Neural cell (in vitro differentiated cells): ENCODE results near the gene NPAS3. TPM values are rescaled to one million over a fixed set of nuclear protein-coding genes. Genes with fewer than 3 reads are reported as not detected.

Experiments used
- H2AFZ ChIP-seq: fragments of 200-600, 300-800 bp; sonication (generic), shearing (Covaris generic); 2 replicates; pipeline ENCODE4 v1.6.0; 2014; ENCODE audit warnings: low read depth, mild to moderate bottlenecking, antibody characterized with exemption, low read length, moderate library complexity
- H3F3A ChIP-seq: fragments of 200-600 bp; shearing (Covaris generic); 2 replicates; pipeline ENCODE4 v1.6.1; 2016; ENCODE audit warnings: mild to moderate bottlenecking, moderate library complexity, mixed read lengths, antibody characterized with exemption, low read length; ENCODE audit not compliant: insufficient read depth, poor library complexity, severe bottlenecking
- H3K27ac ChIP-seq: fragments of 200-600, 300-800 bp; sonication (generic), shearing (Covaris generic); 2 replicates; pipeline ENCODE4 v1.5.1; 2014; ENCODE audit warnings: mild to moderate bottlenecking, low read length, moderate library complexity
- H3K27me3 ChIP-seq: fragments of 300-800, 200-600 bp; sonication (generic), shearing (Covaris generic); 2 replicates; pipeline ENCODE4 v1.6.0; 2014; ENCODE audit warnings: mild to moderate bottlenecking, low read depth, low read length, moderate library complexity; ENCODE audit not compliant: insufficient read depth
- H3K36me3 ChIP-seq: fragments of 300-800, 200-600 bp; sonication (generic), shearing (Covaris generic); 2 replicates; pipeline ENCODE4 v1.5.1; 2014; ENCODE audit warnings: mild to moderate bottlenecking, antibody characterized with exemption, low read length, moderate library complexity; ENCODE audit not compliant: insufficient read depth
- H3K4me2 ChIP-seq: fragments of 300-800, 200-600 bp; sonication (generic), shearing (Covaris generic); 2 replicates; pipeline ENCODE4 v1.6.0; 2014; ENCODE audit warnings: mild to moderate bottlenecking, low read length
- H3K4me3 ChIP-seq: fragments of 300-800, 200-600 bp; sonication (generic), shearing (Covaris generic); 2 replicates; pipeline ENCODE4 v1.5.1; 2014; ENCODE audit warnings: mild to moderate bottlenecking, low read length, moderate library complexity
- H3K79me2 ChIP-seq: fragments of 200-600 bp; shearing (Covaris generic); replicated peaks from 2 replicates; pipeline ENCODE4 v1.6.0; 2014; ENCODE audit warnings: mild to moderate bottlenecking, low read length, moderate library complexity; ENCODE audit not compliant: insufficient read depth
- H3K9ac ChIP-seq: fragments of 300-800, 200-600 bp; sonication (generic), shearing (Covaris generic); 2 replicates; pipeline ENCODE4 v1.6.1; 2016; ENCODE audit warnings: mild to moderate bottlenecking, low read length, mixed read lengths
- H3K9me2 ChIP-seq: fragments of 200-600 bp; shearing (Covaris generic); 2 replicates; pipeline ENCODE4 v1.6.1; 2016; ENCODE audit warnings: mild to moderate bottlenecking, low read length, mixed read lengths; ENCODE audit not compliant: insufficient read depth
- H3K9me3 ChIP-seq: fragments of 200-600, 300-800 bp; sonication (generic), shearing (Covaris generic); 2 replicates; pipeline ENCODE4 v1.6.1; 2016; ENCODE audit warnings: mild to moderate bottlenecking, mixed run types, low read length, moderate library complexity, mixed read lengths
- H4K20me1 ChIP-seq: fragments of 200-600 bp; shearing (Covaris generic); 2 replicates; pipeline ENCODE4 v1.6.1; 2016; ENCODE audit warnings: mild to moderate bottlenecking, mixed run types; ENCODE audit not compliant: insufficient read depth
- EP300 ChIP-seq: fragments of 450-650 bp; conservative IDR thresholded peaks from 2 replicates; pipeline ENCODE4 v1.6.1; 2014; ENCODE audit warnings: antibody characterized with exemption, mild to moderate bottlenecking, moderate library complexity; ENCODE audit not compliant: poor library complexity, severe bottlenecking
- EZH2 ChIP-seq: fragments of 200-600, 300-800 bp; shearing (Covaris generic), sonication (generic); IDR thresholded peaks from 2 replicates; pipeline ENCODE4 v1.6.1; 2014; ENCODE audit warnings: antibody characterized with exemption, low read length, borderline replicate concordance, mild to moderate bottlenecking; ENCODE audit not compliant: insufficient read depth, poor library complexity, severe bottlenecking
- MXI1 ChIP-seq: fragments of 450-650 bp; conservative IDR thresholded peaks from 2 replicates; pipeline ENCODE4 v1.6.1; 2014; ENCODE audit warnings: antibody characterized with exemption, mild to moderate bottlenecking; ENCODE audit not compliant: poor library complexity, severe bottlenecking
- POLR2AphosphoS5 ChIP-seq: IDR thresholded peaks from 2 replicates; pipeline ENCODE4 v1.6.1; 2012
- RAD21 ChIP-seq: fragments of 450-650 bp; conservative IDR thresholded peaks from 2 replicates; pipeline ENCODE4 v1.6.1; 2014; ENCODE audit warnings: antibody characterized with exemption, mild to moderate bottlenecking, moderate library complexity
- SMC3 ChIP-seq: fragments of 450-650 bp; conservative IDR thresholded peaks from 2 replicates; pipeline ENCODE4 v1.6.1; 2014; ENCODE audit warnings: antibody characterized with exemption, mild to moderate bottlenecking, moderate library complexity; ENCODE audit not compliant: poor library complexity
- TAF1 ChIP-seq: IDR thresholded peaks from 2 replicates; pipeline ENCODE4 v1.6.1; 2012; ENCODE audit warnings: low read depth
- polyA plus RNA-seq: library from polyadenylated mRNA; depleted of rRNA; stranded (reverse); fragments of >200 nt; gene quantifications from 2 replicates; pipeline ENCODE4 v1.2.3, GENCODE V29; 2014
- TF ChIP-seq, protein P1 (sequence below): fragments of 450-650 bp; IDR thresholded peaks from 2 replicates; pipeline ENCODE4 v1.5.1; 2014; ENCODE audit warnings: antibody characterized with exemption, mild to moderate bottlenecking, moderate library complexity; ENCODE audit not compliant: poor library complexity, severe bottlenecking
- TF ChIP-seq, protein P2 (sequence below): IDR thresholded peaks from 2 replicates; pipeline ENCODE4 v1.6.1; 2012; ENCODE audit warnings: borderline replicate concordance

Gene NPAS3
- polyA plus RNA-seq, 1 donor from 2014 or later, result 1.3 TPM

DNA sequence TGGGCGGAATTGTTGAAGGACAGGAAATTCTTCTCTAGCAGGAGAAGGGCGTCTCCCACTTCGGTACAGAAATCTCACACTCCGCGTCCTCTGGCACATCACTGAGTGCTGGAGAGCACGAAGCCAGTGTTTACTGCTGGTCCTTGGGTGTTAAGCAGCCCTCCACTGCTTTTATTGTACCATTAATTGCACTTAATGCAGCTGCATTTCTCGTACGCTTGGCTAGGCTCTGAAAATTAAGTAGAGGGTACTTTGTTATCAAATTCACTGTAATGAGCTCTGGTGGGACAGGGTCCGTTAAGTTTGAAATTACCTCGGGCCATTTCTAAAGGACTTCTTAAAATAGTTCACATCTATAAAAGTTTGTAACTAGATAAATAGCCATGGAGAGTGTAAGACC is 411.2 kb downstream of the NPAS3 start:
- Histone ChIP-seq H3K4me2 (no peak overlapping the region), H3K36me3 (no peaks in the 10 kb centered on the region), H4K20me1 (no peaks in the 10 kb centered on the region), H3K9me3 (no peaks in the 10 kb centered on the region), H3K9me2 (no peaks in the 10 kb centered on the region), H2AFZ (no peak overlapping the region), H3K9ac (no peak overlapping the region), H3K79me2 (no peaks in the 10 kb centered on the region), H3F3A (no peaks in the 10 kb centered on the region), H3K4me3 (no peak overlapping the region), H3K27ac (no peak overlapping the region), H3K27me3 (no peaks in the 10 kb centered on the region)
- TF ChIP-seq MXI1 (no peak), EP300 (no peak), SMC3 (no peak), RAD21 (no peak), TAF1 (no peak), EZH2 (no peak), POLR2AphosphoS5 (no peak)
- TF ChIP-seq, protein P1, sequence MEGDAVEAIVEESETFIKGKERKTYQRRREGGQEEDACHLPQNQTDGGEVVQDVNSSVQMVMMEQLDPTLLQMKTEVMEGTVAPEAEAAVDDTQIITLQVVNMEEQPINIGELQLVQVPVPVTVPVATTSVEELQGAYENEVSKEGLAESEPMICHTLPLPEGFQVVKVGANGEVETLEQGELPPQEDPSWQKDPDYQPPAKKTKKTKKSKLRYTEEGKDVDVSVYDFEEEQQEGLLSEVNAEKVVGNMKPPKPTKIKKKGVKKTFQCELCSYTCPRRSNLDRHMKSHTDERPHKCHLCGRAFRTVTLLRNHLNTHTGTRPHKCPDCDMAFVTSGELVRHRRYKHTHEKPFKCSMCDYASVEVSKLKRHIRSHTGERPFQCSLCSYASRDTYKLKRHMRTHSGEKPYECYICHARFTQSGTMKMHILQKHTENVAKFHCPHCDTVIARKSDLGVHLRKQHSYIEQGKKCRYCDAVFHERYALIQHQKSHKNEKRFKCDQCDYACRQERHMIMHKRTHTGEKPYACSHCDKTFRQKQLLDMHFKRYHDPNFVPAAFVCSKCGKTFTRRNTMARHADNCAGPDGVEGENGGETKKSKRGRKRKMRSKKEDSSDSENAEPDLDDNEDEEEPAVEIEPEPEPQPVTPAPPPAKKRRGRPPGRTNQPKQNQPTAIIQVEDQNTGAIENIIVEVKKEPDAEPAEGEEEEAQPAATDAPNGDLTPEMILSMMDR, result no peak
- TF ChIP-seq, protein P2, sequence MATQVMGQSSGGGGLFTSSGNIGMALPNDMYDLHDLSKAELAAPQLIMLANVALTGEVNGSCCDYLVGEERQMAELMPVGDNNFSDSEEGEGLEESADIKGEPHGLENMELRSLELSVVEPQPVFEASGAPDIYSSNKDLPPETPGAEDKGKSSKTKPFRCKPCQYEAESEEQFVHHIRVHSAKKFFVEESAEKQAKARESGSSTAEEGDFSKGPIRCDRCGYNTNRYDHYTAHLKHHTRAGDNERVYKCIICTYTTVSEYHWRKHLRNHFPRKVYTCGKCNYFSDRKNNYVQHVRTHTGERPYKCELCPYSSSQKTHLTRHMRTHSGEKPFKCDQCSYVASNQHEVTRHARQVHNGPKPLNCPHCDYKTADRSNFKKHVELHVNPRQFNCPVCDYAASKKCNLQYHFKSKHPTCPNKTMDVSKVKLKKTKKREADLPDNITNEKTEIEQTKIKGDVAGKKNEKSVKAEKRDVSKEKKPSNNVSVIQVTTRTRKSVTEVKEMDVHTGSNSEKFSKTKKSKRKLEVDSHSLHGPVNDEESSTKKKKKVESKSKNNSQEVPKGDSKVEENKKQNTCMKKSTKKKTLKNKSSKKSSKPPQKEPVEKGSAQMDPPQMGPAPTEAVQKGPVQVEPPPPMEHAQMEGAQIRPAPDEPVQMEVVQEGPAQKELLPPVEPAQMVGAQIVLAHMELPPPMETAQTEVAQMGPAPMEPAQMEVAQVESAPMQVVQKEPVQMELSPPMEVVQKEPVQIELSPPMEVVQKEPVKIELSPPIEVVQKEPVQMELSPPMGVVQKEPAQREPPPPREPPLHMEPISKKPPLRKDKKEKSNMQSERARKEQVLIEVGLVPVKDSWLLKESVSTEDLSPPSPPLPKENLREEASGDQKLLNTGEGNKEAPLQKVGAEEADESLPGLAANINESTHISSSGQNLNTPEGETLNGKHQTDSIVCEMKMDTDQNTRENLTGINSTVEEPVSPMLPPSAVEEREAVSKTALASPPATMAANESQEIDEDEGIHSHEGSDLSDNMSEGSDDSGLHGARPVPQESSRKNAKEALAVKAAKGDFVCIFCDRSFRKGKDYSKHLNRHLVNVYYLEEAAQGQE, result no peak

DNA sequence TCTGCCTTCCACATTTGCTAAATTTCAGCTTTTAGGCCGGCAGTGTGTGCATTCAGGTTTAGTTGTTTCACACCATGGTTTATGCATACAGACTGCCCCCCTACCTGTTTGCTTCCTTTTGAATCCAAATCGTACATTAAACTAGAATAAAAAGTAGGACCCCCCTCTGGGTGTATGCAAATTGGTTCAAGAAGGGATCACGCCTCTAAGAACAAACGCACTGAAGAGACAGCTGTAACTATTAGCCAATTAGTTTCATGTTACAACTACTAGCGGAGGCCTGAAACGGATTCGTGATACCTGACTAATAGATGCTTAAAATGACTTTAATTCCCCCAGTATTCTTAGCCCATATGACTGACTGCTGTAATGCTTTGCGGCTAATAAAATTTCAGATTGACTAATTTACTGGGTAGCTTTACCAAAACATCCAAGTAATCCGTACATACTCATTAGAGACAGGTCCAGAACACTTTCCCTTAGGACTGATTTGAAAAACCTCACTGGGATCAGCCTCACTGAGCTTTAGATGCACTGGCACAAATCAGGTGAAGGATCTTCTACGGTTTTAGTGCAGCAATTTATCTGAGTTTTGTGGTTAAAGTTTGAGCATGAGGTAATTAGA is 411.8 kb downstream of the NPAS3 start:
- no peaks in the 10 kb centered on the region for H4K20me1 ChIP-seq
- H3K4me2 ChIP-seq, result no peak overlapping the region
- H3K27me3 ChIP-seq, result no peaks in the 10 kb centered on the region
- H3K36me3 ChIP-seq, result no peaks in the 10 kb centered on the region
- H3K27ac ChIP-seq, result no peak overlapping the region
- H3K9me3 ChIP-seq, result no peaks in the 10 kb centered on the region
- H3K9me2 ChIP-seq, result no peaks in the 10 kb centered on the region
- no peaks in the 10 kb centered on the region for H3F3A ChIP-seq
- no peak overlapping the region for H2AFZ ChIP-seq
- H3K9ac ChIP-seq, result no peak overlapping the region
- no peak overlapping the region for H3K4me3 ChIP-seq
- TF ChIP-seq, protein P1, result no peak
- no peak for TF ChIP-seq TAF1
- TF ChIP-seq MXI1, result no peak
- TF ChIP-seq SMC3, result no peak
- TF ChIP-seq EZH2, result no peak
- TF ChIP-seq RAD21, result no peak
- TF ChIP-seq, protein P2, result no peak
- TF ChIP-seq EP300, result no peak
- TF ChIP-seq POLR2AphosphoS5, result no peak
- no peaks in the 10 kb centered on the region for H3K79me2 ChIP-seq
